NCI-H2227 (cell line): ENCODE data around the gene IBTK.
"Not testable (repeated sequence)": the region's sequence is repeated elsewhere in the genome, so short reads cannot be mapped to it uniquely, and the experiment has no call there.

Experiments used
- DNase-seq: peaks from one replicate; lab custom pipeline; 2025; ENCODE audit not compliant: unreplicated experiment; lab: John Stamatoyannopoulos, UW

The IBTK gene

GRCh38 chr6:82248273-82248735 is 760 bp upstream of the IBTK start:
- DNase-seq: no peak

- peak; percentile 58 for DNase-seq
These were observed 591 bp downstream of the IBTK start for GRCh38 chr6:82246802-82247504.

- no peak for DNase-seq
These were observed 1.2 kb downstream of the IBTK start for GRCh38 chr6:82246370-82246769.

- no peak for DNase-seq
These were observed 2.2 kb downstream of the IBTK start for GRCh38 chr6:82245376-82245775.

- no peak for DNase-seq
These were observed 3.7 kb downstream of the IBTK start for GRCh38 chr6:82243884-82244283.

DNA sequence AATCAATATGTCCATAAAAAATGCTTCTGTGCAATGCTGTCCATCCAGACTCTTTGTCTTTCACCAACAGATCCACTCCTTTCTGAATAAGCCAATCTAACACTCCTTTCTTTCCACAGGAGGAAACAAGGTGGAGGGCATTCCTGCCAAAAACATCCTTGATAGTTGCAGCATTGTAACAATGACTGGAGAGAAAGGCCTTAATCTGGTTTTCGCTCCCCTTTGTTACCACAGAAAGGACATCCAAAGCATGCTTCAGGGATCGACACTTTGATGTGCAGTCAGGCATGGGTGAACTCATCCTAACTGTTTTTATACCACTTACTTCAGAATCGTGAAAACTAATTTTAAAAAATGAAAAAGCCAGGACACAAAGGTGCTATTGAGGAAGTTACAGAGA is 7.4 kb downstream of the IBTK start:
- no peak for DNase-seq

GRCh38 chr6:82239597-82239996 is 7.9 kb downstream of the IBTK start:
- DNase-seq: no peak

DNA sequence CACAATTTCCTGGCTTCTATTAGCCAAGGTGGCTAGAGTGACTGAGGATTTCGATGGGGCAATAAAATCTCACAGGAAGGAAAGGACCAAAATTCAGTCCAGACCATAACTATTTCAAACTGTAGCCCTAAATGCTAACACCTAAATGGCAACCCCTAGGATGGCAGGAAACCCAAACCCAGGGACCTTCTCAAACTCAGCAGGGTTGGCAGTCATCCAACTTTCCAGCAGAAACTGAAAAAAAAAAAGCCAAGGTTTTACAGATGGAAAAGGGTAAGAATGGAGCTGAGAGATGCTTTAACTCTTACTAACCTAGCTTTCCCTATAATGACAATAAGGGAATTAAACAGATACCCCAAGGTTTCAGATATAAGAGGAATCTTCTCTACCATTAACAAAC is 10.5 kb downstream of the IBTK start:
- DNase-seq: no peak

DNA sequence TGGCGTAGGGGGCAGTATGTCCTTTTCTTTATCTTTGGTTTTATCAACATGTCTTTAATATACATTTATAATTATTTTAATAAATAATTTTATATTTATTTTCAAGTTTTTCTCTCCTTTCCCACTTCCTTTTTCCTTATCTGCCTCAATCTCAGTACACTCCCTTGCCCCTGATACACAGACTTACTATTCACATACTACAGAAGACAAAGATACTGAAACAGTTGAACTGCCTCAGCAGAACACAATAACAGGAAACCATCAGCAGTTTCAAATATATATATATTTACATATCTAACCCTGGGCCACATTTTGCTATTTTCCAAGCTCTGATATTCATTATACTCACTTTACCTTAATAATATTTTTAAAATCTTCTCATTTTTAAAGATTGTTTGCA is 19.8 kb downstream of the IBTK start:
- no peak for DNase-seq

DNA sequence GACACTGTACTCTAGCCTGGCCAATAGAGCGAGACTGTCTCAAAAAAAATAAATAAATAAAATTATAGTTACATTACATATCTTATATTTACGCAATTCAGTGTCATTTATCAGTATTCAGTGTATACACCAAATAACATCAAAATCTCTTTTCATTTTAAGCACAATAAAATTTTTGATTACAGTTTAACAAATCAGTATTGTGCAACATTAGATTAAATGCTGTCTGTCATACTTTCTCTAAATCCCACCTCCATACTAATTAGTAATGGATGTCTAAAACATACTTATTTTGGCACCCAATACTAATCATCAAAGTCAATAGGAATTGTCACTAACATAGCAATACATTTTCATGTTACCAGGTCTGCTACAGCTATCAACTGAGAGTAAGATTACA is 27.4 kb downstream of the IBTK start:
- no peak for DNase-seq

DNA sequence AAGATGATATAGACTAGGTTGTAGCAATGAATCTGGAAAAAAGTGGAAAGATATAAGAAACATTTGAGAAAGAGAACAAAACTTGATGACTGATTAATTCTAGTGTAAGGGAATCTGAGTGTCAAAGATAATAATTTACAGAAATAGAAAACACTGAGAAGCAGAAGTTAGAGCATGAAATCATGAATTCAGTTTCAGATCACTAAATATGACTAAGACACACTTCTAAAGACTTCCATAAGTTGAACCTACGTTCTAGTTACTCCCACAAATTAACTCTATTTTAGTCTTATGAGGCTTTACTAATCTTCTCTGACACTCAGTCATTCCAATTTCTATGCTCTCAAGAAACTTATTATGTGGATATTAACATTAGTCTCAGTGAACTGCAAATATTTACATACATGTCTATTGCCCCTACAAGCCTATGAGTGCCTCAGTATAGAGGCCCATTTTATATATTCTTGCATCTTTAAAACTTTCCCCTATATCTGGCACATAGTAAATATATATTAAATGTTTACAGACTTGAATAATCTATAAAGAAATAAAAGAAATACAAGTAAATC is 30.4 kb downstream of the IBTK start:
- no peak for DNase-seq

DNA sequence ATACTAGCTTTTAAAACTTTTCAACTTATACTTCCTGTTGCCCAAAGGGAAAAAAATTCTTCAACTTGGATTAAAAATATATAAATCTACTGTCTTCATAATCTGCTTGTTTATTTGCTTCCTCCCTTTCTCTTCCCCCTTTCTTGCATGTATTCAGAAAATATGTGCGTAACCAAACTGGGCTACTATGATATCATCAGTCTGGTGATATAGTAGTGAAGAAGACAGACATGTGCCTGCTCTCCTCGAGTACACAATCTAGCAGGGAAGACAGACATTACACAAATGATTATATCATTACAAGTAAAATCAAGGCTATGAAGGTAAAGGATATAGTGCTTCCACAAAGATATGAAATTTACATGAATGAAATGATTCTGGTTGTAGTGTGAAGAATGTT is 31.0 kb downstream of the IBTK start:
- no peak for DNase-seq

- no peak for DNase-seq
These were observed 36.2 kb downstream of the IBTK start for GRCh38 chr6:82211326-82211725.

DNA sequence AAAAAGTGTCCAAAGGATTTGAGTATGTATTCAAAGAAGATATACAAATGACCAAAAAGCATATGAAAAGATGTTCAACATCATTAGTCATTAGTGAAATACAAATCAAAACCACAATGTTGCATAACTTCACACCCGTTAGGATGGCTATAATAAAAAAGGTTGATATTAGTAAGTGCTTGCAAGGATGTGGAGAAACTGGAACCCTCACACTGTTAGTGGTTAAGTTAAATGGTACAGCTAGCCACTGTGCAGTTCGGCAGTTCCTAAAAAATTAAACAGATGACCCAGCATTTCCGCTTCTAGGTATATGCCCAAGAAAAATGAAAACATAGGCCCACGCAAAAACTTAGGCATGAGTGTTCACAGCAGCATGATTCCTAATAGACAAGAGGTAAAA is 38.6 kb downstream of the IBTK start:
- DNase-seq: no peak

DNA sequence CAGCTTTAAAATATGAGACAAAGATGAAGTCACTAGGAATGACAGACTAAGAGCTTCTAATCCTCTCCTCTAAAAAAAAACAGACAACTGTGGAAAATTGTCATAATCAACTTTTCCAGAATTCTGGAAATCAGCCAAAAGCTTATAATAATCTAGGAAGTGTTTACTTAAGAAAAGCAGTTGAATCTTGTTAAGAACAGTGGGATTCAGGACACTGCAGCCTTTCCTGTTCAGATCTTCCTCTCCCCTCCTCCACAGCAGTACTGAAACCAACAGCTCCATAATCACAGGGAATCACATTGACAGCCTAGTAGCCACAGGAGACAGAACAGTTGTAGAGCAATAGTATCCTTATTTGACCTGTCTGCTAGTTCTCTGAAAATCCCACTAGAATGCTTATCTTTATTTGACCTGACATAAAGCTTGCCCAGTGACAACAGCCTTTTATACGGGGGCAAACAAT is 41.6 kb downstream of the IBTK start:
- DNase-seq: peak; percentile 42

- no peak for DNase-seq
These were observed 43.5 kb downstream of the IBTK start for GRCh38 chr6:82204020-82204419.

- no peak for DNase-seq
These were observed 49.8 kb downstream of the IBTK start for GRCh38 chr6:82197784-82198183.

DNA sequence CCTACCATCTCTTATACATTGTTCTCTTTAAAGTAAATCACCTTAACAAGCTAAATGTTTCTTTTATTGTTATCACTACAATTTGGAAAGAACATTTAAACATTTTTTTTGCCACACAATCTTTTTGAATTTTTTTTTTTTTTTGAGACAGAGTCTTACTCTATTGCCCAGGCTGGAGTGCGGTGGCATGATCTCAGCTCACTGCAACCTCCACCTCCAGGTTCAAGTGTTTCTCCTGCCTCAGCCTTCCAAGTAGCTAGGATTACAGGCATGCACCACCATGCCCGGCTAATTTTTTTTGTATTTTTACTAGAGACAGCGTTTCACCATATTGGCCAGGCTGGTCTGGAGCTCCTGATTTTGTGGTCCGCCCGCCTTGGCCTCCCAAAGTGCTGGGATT is 50.3 kb downstream of the IBTK start:
- DNase-seq: not testable (repeated sequence)

DNA sequence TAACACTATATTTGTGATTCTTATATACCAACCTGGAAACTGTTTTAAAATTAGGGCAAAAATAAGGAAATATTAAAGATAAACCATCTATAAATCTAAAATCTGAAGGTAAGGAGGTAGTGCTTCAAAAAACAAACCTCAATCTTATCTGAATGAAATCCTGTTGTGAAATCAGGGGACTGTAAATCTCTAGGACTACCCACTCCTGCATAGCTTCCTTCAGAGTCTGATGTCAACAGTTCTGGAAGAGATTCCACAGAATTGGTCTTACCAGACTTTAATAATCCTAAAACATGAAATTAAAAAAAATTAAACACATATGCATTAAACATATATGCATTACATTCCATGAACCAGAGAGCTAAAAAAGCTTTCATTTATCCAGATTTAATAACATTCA is 51.4 kb downstream of the IBTK start:
- no peak for DNase-seq

DNA sequence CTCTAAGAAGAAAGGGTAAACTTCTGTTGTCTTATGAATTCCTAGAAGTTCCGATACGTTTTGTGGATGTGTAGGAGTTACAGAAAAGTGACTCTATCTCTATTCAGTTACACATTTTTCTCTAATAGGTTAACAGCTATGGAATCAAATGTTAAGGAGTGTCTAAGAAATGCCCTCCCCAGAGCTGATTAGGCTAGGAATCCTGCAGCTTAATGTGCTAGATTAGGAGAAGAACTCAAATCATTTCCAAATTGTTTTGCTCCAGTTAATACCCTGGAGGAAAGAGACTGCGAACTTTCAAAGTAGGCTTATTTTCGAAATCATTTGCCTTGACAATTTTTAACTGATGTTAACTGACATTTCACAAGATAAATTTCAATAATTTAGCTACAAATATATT is 51.9 kb downstream of the IBTK start:
- DNase-seq: no peak

DNA sequence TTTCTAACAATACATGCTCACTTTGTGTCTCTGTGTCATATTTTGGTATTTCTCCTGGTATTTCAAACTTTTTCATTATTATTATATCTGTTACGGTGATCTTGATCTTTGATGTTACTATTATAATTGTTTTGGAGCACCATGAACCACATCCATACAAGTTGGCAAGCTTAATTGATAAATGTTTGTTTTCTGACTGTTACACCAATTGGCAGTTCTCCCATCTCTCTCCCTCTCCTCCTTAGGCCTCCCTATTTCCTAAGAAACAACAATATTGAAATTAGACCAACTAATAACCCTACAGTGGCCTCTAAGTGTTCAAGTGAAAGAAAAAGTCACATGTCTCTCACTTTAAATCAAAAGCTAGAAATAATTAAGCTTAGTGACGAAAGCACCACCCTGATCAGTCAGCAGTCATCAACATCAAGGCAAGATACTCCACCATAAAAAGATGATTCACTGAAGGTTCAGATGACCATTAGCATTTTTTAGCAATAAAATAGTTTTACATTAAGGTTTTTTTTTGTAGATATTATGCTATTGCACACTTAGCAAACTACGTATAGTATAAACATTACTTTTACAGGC is 61.5 kb downstream of the IBTK start:
- DNase-seq: no peak

GRCh38 chr6:82183642-82184282 is 63.8 kb downstream of the IBTK start:
- no peak for DNase-seq
